K562 (cell line): Measurements from ENCODE around the gene CFAP52. TPM values are rescaled to one million over a fixed set of nuclear protein-coding genes. Genes with fewer than 3 reads are reported as not detected.

Source experiments
- ATAC-seq: fragments of 200-7000 bp; cut with Tn5 transposase; 3 replicates; pipeline ENCODE4 v1.9.1; 2020; ENCODE audit warnings: moderate library complexity
- BruUV-seq: library from RNA; stranded (reverse); fragments of 400-500 nt; replicated peaks from 2 replicates; lab custom pipeline; 2021; lab: Mats Ljungman, UMichigan
- CTCF ChIA-PET: fragments of 300-600 bp; formaldehyde crosslinking; extraction: SDS; loops from one replicate; lab custom pipeline; 2021; ENCODE audit warnings: low intra/inter-chr PET ratio; lab: Yijun Ruan, JAX
- POLR2A ChIA-PET: fragments of 300-600, 350-650 bp; sonication (Branson Sonifier 250); formaldehyde crosslinking; extraction: SDS; loops from one replicate; lab custom pipeline; 2021; ENCODE audit warnings: antibody characterized with exemption, inconsistent platforms; lab: Yijun Ruan, JAX
- DNase-seq, 4 experiments: peaks; one replicate each; pipeline versions ENCODE4 v3.0.0 to v3.0.0-alpha.2; 2011 to 2018; ENCODE audit warnings: low spot score in 3 of 4, mixed read lengths in 3 of 4; ENCODE audit errors: extremely low read depth in 1 of 4
- FAIRE-seq: peaks from 2 replicates; lab custom pipeline; 2011; peaks lifted over from hg19 to GRCh38; lab: Jason Lieb, UNC
- H2AFZ ChIP-seq: 2 replicates; pipeline ENCODE4 v1.6.0; 2011; ENCODE audit warnings: low read depth, low read length, control low read depth, inconsistent platforms
- H3K27ac ChIP-seq: fragments of 200-600 bp; 3 replicates; pipeline ENCODE4 v1.8.0; 2011; ENCODE audit warnings: low read depth, mild to moderate bottlenecking, control low read depth, inconsistent platforms, low read length, moderate library complexity, mixed read lengths; ENCODE audit errors: extremely low read depth
- H3K27me3 ChIP-seq, 2 experiments: fragments of 300-600 bp in 1 of 2; 2 replicates in 1 of 2; 3 replicates in 1 of 2; pipeline versions ENCODE4 v1.6.0 to v1.8.0; 2011; ENCODE audit warnings: inconsistent platforms in 2 of 2, low read length in 2 of 2, mild to moderate bottlenecking in 1 of 2, mixed read lengths in 1 of 2, moderate library complexity in 1 of 2; ENCODE audit not compliant: control insufficient read depth in 2 of 2, insufficient read depth in 2 of 2
- H3K36me3 ChIP-seq: fragments of 300-600 bp; 3 replicates; pipeline ENCODE4 v1.8.0; 2011; ENCODE audit warnings: mild to moderate bottlenecking, low read length, inconsistent platforms; ENCODE audit not compliant: control insufficient read depth, insufficient read depth
- H3K4me1 ChIP-seq, 2 experiments: fragments of 200-600 bp in 1 of 2; replicated peaks in 1 of 2; 2 replicates in 1 of 2; 3 replicates in 1 of 2; pipeline versions ENCODE4 v1.5.1 to v1.8.0; 2011; ENCODE audit warnings: inconsistent platforms in 2 of 2, low read length in 2 of 2, mild to moderate bottlenecking in 1 of 2, mixed read lengths in 1 of 2, moderate library complexity in 1 of 2; ENCODE audit not compliant: control insufficient read depth in 2 of 2, insufficient read depth in 2 of 2
- H3K4me2 ChIP-seq: 2 replicates; pipeline ENCODE4 v1.6.1; 2011; ENCODE audit warnings: low read length, control low read depth, inconsistent platforms, mixed read lengths; ENCODE audit not compliant: insufficient read depth
- H3K4me3 ChIP-seq: fragments of 200-600 bp; sonication (generic), shearing (Covaris generic); 2 replicates; pipeline ENCODE4 v1.5.1; 2016; ENCODE audit warnings: control low read depth, inconsistent platforms
- H3K79me2 ChIP-seq: fragments of 200-600 bp; 3 replicates; pipeline ENCODE4 v1.8.0; 2011; ENCODE audit warnings: low read length, inconsistent platforms; ENCODE audit not compliant: control insufficient read depth, insufficient read depth
- H3K9ac ChIP-seq, 2 experiments: 2 replicates each; pipeline versions ENCODE4 v1.6.0 to v1.6.1; 2011; ENCODE audit warnings: low read depth in 2 of 2, low read length in 2 of 2, control low read depth in 1 of 2, inconsistent platforms in 1 of 2, mild to moderate bottlenecking in 1 of 2, mixed read lengths in 1 of 2; ENCODE audit not compliant: insufficient read depth in 1 of 2
- H3K9me1 ChIP-seq: one replicate; pipeline ENCODE4 v1.6.0; 2011; ENCODE audit warnings: inconsistent platforms, mild to moderate bottlenecking, low read length, moderate library complexity; ENCODE audit not compliant: control insufficient read depth, insufficient read depth
- H3K9me3 ChIP-seq: replicated peaks from 2 replicates; pipeline ENCODE4 v1.5.1; 2011; ENCODE audit warnings: low read depth, low read length, inconsistent platforms; ENCODE audit not compliant: control insufficient read depth, insufficient read depth
- H4K20me1 ChIP-seq: replicated peaks from 2 replicates; pipeline ENCODE4 v1.6.1; 2011; ENCODE audit warnings: low read length, inconsistent platforms, mixed read lengths; ENCODE audit not compliant: control insufficient read depth, insufficient read depth
- BCLAF1 ChIP-seq, 2 experiments: fragments of 450-650 bp in 1 of 2; IDR thresholded peaks; 2 replicates each; pipeline ENCODE4 v1.6.1; 2011 to 2017; ENCODE audit warnings: low read depth in 2 of 2, antibody characterized with exemption in 1 of 2, borderline replicate concordance in 1 of 2, low read length in 1 of 2, mild to moderate bottlenecking in 1 of 2, mixed read lengths in 1 of 2; ENCODE audit not compliant: control insufficient read depth in 1 of 2
- CBX2 ChIP-seq: fragments of 200-600 bp; sonication (generic); IDR thresholded peaks from one replicate; pipeline ENCODE4 v1.6.1; 2012; ENCODE audit warnings: mild to moderate bottlenecking, low read length, inconsistent platforms; ENCODE audit not compliant: insufficient read depth, poor library complexity, severe bottlenecking
- CEBPB ChIP-seq: fragments of 450-650 bp; IDR thresholded peaks from 2 replicates; pipeline ENCODE4 v1.6.1; 2016; ENCODE audit warnings: missing genetic modification characterization, missing compliant biosample characterization
- CEBPG ChIP-seq, 3 experiments: fragments of 200-800 bp in 1 of 3; sonication (Bioruptor generic) in 1 of 3; sonication (generic) in 1 of 3; formaldehyde crosslinking in 1 of 3; IDR thresholded peaks in 2 of 3; conservative IDR thresholded peaks in 1 of 3; 2 replicates each; pipeline versions ENCODE4 v1.6.1 to v1.8.0; 2016 to 2022; ENCODE audit warnings: missing compliant biosample characterization in 2 of 3, missing genetic modification characterization in 2 of 3, mild to moderate bottlenecking in 1 of 3, missing genetic modification reagents in 1 of 3
- GATAD2B ChIP-seq: fragments of 450-650 bp; IDR thresholded peaks from 2 replicates; pipeline ENCODE4 v1.6.1; 2017; ENCODE audit warnings: mild to moderate bottlenecking, borderline replicate concordance
- HNRNPUL1 ChIP-seq: fragments of 200-400 bp; formaldehyde crosslinking; IDR thresholded peaks from 2 replicates; pipeline ENCODE4 v1.6.1; 2017; ENCODE audit warnings: low read length
- ILK ChIP-seq: fragments of 450-650 bp; IDR thresholded peaks from 2 replicates; pipeline ENCODE4 v1.6.1; 2016; ENCODE audit warnings: missing genetic modification characterization, low read depth, mild to moderate bottlenecking, missing compliant biosample characterization, moderate library complexity, borderline replicate concordance
- SFPQ ChIP-seq: fragments of 200-400 bp; formaldehyde crosslinking; IDR thresholded peaks from 2 replicates; pipeline ENCODE4 v1.6.1; 2017; ENCODE audit warnings: mild to moderate bottlenecking, low read depth, low read length, moderate library complexity
- SPI1 ChIP-seq: IDR thresholded peaks from 2 replicates; pipeline ENCODE4 v1.6.1; 2011; ENCODE audit warnings: low read depth, low read length, control low read depth, borderline replicate concordance
- TARDBP ChIP-seq: fragments of 450-650 bp; IDR thresholded peaks from 2 replicates; pipeline ENCODE4 v1.6.1; 2016
- WGBS: fragments of 100-300 bp; shearing (Covaris generic); methylation state at CpG from one replicate; pipeline ENCODE4 v1.1.6; 2016; ENCODE audit warnings: low coverage, mixed read lengths; ENCODE audit not compliant: insufficient coverage; ENCODE audit errors: missing lambda C conversion rate; 5-methylcytosine and 5-hydroxymethylcytosine counted together
- in situ Hi-C: fragments of 300-500 bp; cut with MboI; formaldehyde crosslinking; loops from 4 replicates; pipeline ENCODE4 v1.15.0; 2018; ENCODE audit warnings: inconsistent platforms, mixed read lengths
- intact Hi-C: fragments of 100-400 bp; cut with micrococcal nuclease; formaldehyde crosslinking; loops from 2 replicates; pipeline ENCODE4 v1.14.2; 2022
- polyA plus RNA-seq, 8 experiments: library from polyadenylated mRNA; depleted of rRNA in 4 of 8; stranded (reverse) in 5 of 8; unstranded in 3 of 8; fragments of >200 nt; fragmentation: Nextera tagmentation in 2 of 8; fragmentation: Illumina TruSeq in 1 of 8; extraction: Ambion mirVana in 2 of 8; extraction: Trizol in 1 of 8; gene quantifications; 2 replicates each; pipeline versions ENCODE4 v1.2.1 to v1.2.3, GENCODE V29; 2011 to 2014; ENCODE audit warnings: inconsistent platforms in 1 of 8, missing spikeins in 1 of 8
- total RNA-seq, 7 experiments: library from RNA; depleted of rRNA in 6 of 7; stranded (reverse); fragments of >200 nt in 6 of 7; fragmentation: Illumina TruSeq in 2 of 7; extraction: Trizol in 2 of 7; gene quantifications; 2 replicates each; pipeline versions ENCODE4 v1.2.1 to v1.2.3, GENCODE V29; 2011 to 2021; ENCODE audit warnings: low replicate concordance in 1 of 7

The CFAP52 gene
- total and polyA plus RNA-seq, 9 of the 15 experiments (the other 6 are each of a cell fraction or from before 2014, with no cell fraction given): not detected

- TF ChIP-seq CBX2 (no peak), GATAD2B (no peak), ILK (tag) (no peak)
Measured at GRCh38 chr17:9611557-9611956, 35.1 kb downstream of the CFAP52 start (continued).

GRCh38 chr17:9612006-9612405 lies 35.6 kb downstream of the CFAP52 start:
- H3K4me2 ChIP-seq: no peak overlapping the region
- CTCF ChIA-PET: no interaction called here
- TF ChIP-seq BCLAF1 (IDR thresholded peaks at IDR 0.05; ENCODE audit: borderline replicate concordance in 1 of 2, control insufficient read depth in 1 of 2, low read depth in 2 of 2, low read length in 1 of 2) (no peak), CEBPB (tag) (peak; percentile 27; the same call in 1 of the 2 replicates), SPI1 (no peak), SFPQ (no peak), CEBPG (CRISPR knock-in tag; IDR thresholded peaks at IDR 0.05) (no peak), CEBPG (tag; conservative IDR thresholded peaks at IDR 0.05 in 1 of 2, IDR thresholded peaks at IDR 0.05 in 1 of 2) (peak in 1 of 2 experiments; percentile 39; a peak in 1 of 4 replicates), HNRNPUL1 (no peak), TARDBP (no peak)
- H2AFZ ChIP-seq: no peak overlapping the region
- H3K9me1 ChIP-seq: no peaks in the 10 kb centered on the region
- H3K27ac ChIP-seq: no peak overlapping the region
- no peaks in the 10 kb centered on the region for H3K36me3 ChIP-seq
- H3K4me1 ChIP-seq: no peaks in the 10 kb centered on the region
- no peaks in the 10 kb centered on the region for H3K9me3 ChIP-seq
- in situ Hi-C loops: no loop called here
- FAIRE-seq (no peak), DNase-seq (no peak), ATAC-seq (no peak)
- H3K79me2 ChIP-seq: no peaks in the 10 kb centered on the region
- intact Hi-C loops: no loop called here
- no peaks in the 10 kb centered on the region for H4K20me1 ChIP-seq
- H3K9ac ChIP-seq: no peak overlapping the region
- H3K4me3 ChIP-seq: no peak overlapping the region
- POLR2A ChIA-PET: no interaction called here
- no peaks in the 10 kb centered on the region for H3K27me3 ChIP-seq
- no TSS peak for BruUV-seq
- WGBS: 1% methylated on average over 9 of the region's 9 CpGs
